ENCODE data around the gene KIF15. TPM values are rescaled to one million over a fixed set of nuclear protein-coding genes. Genes with fewer than 3 reads are reported as not detected.
"Not testable (repeated sequence)": the region's sequence is repeated elsewhere in the genome, so short reads cannot be mapped to it uniquely, and the experiment has no call there.

KIF15 gene
- total RNA-seq, 1 donor from 2014 or later: 2.2 TPM

- TF ChIP-seq CTCF (IDR thresholded peaks at IDR 0.05; ENCODE audit: insufficient read depth, low read length, poor library complexity, severe bottlenecking): no peak
- DNase-seq (ENCODE audit: low read depth): no peak
- H3K36me3 ChIP-seq (ENCODE audit: control insufficient read depth, insufficient read depth, low read length): no peaks in the 10 kb centered on the region
- no peak overlapping the region for H3K4me3 ChIP-seq (ENCODE audit: low read depth, low read length)
- no peaks in the 10 kb centered on the region for H3K27me3 ChIP-seq (ENCODE audit: control insufficient read depth, insufficient read depth, low read length)
Measured at GRCh38 chr3:44814751-44815150, 53.2 kb downstream of the KIF15 start.

- H3K4me3 ChIP-seq (ENCODE audit: low read depth, low read length); DNase-seq (ENCODE audit: low read depth); H3K27me3 ChIP-seq (ENCODE audit: control insufficient read depth, insufficient read depth, low read length); H3K36me3 ChIP-seq (ENCODE audit: control insufficient read depth, insufficient read depth, low read length): not testable (repeated sequence)
Measured at GRCh38 chr3:44816334-44816733, 54.7 kb downstream of the KIF15 start.

- H3K27me3 ChIP-seq (ENCODE audit: control insufficient read depth, insufficient read depth, low read length); H3K4me3 ChIP-seq (ENCODE audit: low read depth, low read length); H3K36me3 ChIP-seq (ENCODE audit: control insufficient read depth, insufficient read depth, low read length); DNase-seq (ENCODE audit: low read depth): not testable (repeated sequence)
Measured at GRCh38 chr3:44821206-44821605, 59.6 kb downstream of the KIF15 start.

- Histone ChIP-seq H3K27me3 (ENCODE audit: control insufficient read depth, insufficient read depth, low read length) (no peaks in the 10 kb centered on the region), H3K36me3 (ENCODE audit: control insufficient read depth, insufficient read depth, low read length) (peaks cover 1% of the 10 kb centered on the region), H3K4me3 (ENCODE audit: low read depth, low read length) (no peak overlapping the region)
- no peak for TF ChIP-seq CTCF (IDR thresholded peaks at IDR 0.05; ENCODE audit: insufficient read depth, low read length, poor library complexity, severe bottlenecking)
- peak; percentile 91 for DNase-seq (ENCODE audit: low read depth)
Measured at GRCh38 chr3:44825264-44825925, 63.8 kb downstream of the KIF15 start.

- no peak for DNase-seq (ENCODE audit: low read depth)
Measured at GRCh38 chr3:44827196-44827595, 65.6 kb downstream of the KIF15 start.

GRCh38 chr3:44831232-44831631 lies 69.6 kb downstream of the KIF15 start:
- no peak for TF ChIP-seq CTCF (IDR thresholded peaks at IDR 0.05; ENCODE audit: insufficient read depth, low read length, poor library complexity, severe bottlenecking)
- Histone ChIP-seq H3K4me3 (ENCODE audit: low read depth, low read length) (no peak overlapping the region), H3K27me3 (ENCODE audit: control insufficient read depth, insufficient read depth, low read length) (no peaks in the 10 kb centered on the region), H3K36me3 (ENCODE audit: control insufficient read depth, insufficient read depth, low read length) (peaks cover 1% of the 10 kb centered on the region)
- DNase-seq (ENCODE audit: low read depth): no peak

More at GRCh38 chr3:44827196-44827595, 65.6 kb downstream of the KIF15 start:
- H3K27me3 ChIP-seq (ENCODE audit: control insufficient read depth, insufficient read depth, low read length): no peaks in the 10 kb centered on the region
- peaks cover 1% of the 10 kb centered on the region for H3K36me3 ChIP-seq (ENCODE audit: control insufficient read depth, insufficient read depth, low read length)
- H3K4me3 ChIP-seq (ENCODE audit: low read depth, low read length): no peak overlapping the region
- TF ChIP-seq CTCF (IDR thresholded peaks at IDR 0.05; ENCODE audit: insufficient read depth, low read length, poor library complexity, severe bottlenecking): no peak

GRCh38 chr3:44832032-44832431 lies 70.4 kb downstream of the KIF15 start:
- DNase-seq (ENCODE audit: low read depth): no peak
- Histone ChIP-seq H3K27me3 (ENCODE audit: control insufficient read depth, insufficient read depth, low read length) (no peaks in the 10 kb centered on the region), H3K4me3 (ENCODE audit: low read depth, low read length) (no peak overlapping the region), H3K36me3 (ENCODE audit: control insufficient read depth, insufficient read depth, low read length) (no peaks in the 10 kb centered on the region)
- TF ChIP-seq CTCF (IDR thresholded peaks at IDR 0.05; ENCODE audit: insufficient read depth, low read length, poor library complexity, severe bottlenecking): no peak

Measured in kidney epithelial cell (primary cell).